Thoracic aorta (tissue), 2 donors: ENCODE measurements around the gene MAU2. TPM values are rescaled to one million over a fixed set of nuclear protein-coding genes. Genes with fewer than 3 reads are reported as not detected.
"Not testable (repeated sequence)": the region's sequence is repeated elsewhere in the genome, so short reads cannot be mapped to it uniquely, and the experiment has no call there.

Experiments
- ATAC-seq: fragments of 150-250 bp; one replicate; pipeline ENCODE4 v1.8.0; 2017; ENCODE audit warnings: low read depth; ENCODE audit not compliant: insufficient number of reproducible peaks, low FRiP score
- DNase-seq: peaks from one replicate; pipeline ENCODE4 v3.0.0-alpha.2; 2020; ENCODE audit warnings: low spot score
- H3K27ac ChIP-seq, 2 donors: fragments of 200-600 bp; sonication (generic); 1 replicate in 1 of 2; 2 replicates in 1 of 2; pipeline ENCODE4 v1.5.1; 2016; ENCODE audit warnings: mild to moderate bottlenecking in 2 of 2, moderate library complexity in 2 of 2
- H3K27me3 ChIP-seq: fragments of 200-600 bp; sonication (generic); replicated peaks from 2 replicates; pipeline ENCODE4 v1.6.0; 2016; ENCODE audit warnings: mild to moderate bottlenecking; ENCODE audit not compliant: insufficient read depth
- H3K36me3 ChIP-seq: fragments of 200-600 bp; sonication (generic); one replicate; pipeline ENCODE4 v1.5.1; 2016
- H3K4me1 ChIP-seq, 2 donors: fragments of 200-600 bp; sonication (generic); 1 replicate in 1 of 2; 2 replicates in 1 of 2; pipeline versions ENCODE4 v1.5.1 to v1.6.0; 2016; ENCODE audit warnings: low read depth in 2 of 2, mild to moderate bottlenecking in 1 of 2; ENCODE audit not compliant: control insufficient read depth in 1 of 2
- H3K4me3 ChIP-seq: fragments of 200-600 bp; sonication (generic); 2 replicates; pipeline ENCODE4 v1.5.1; 2016; ENCODE audit warnings: mild to moderate bottlenecking
- H3K9me3 ChIP-seq: fragments of 200-600 bp; sonication (generic); 2 replicates; pipeline ENCODE4 v1.5.1; 2016
- total RNA-seq, 2 donors: library from RNA; depleted of rRNA; stranded (reverse); fragments of >200 nt; gene quantifications; one replicate each; pipeline versions ENCODE4 v1.1.0 to v1.2.3, GENCODE V29; 2016
- TF ChIP-seq, protein P1 (sequence below): fragments of 200-600 bp; sonication (generic); IDR thresholded peaks from one replicate; pipeline ENCODE4 v1.5.1; 2019; ENCODE audit warnings: antibody characterized with exemption

The MAU2 gene
- total RNA-seq, 2 donors from 2014 or later: 93.9 to 119 TPM

DNA sequence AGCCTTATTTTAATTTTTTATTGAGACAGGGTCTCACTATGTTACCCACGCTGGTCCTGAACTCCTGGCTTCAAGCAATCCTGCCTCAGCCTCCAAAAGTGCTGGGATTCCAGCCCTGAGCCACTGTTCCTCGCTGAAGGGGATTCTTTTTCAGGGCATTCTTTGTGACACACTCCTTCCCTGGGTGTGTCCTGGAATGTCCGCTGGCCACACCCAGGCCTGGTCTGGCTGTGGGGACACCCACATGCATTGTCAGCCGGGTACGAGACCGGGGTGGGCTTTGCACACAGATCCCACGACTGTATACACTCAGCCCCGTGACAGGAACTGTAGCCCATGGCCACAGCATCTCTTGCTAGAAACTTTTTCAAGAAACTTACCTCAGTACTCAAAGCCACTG, 50.4 kb downstream of the MAU2 start:
- no peak overlapping the region for H3K27ac ChIP-seq
- H3K4me1 ChIP-seq: peaks cover 0 to 5% of the 10 kb centered on the region in 2 donors
- ATAC-seq (no peak), DNase-seq (no peak)
- no peaks in the 10 kb centered on the region for H3K27me3 ChIP-seq
- no peaks in the 10 kb centered on the region for H3K36me3 ChIP-seq
- TF ChIP-seq, protein P1, sequence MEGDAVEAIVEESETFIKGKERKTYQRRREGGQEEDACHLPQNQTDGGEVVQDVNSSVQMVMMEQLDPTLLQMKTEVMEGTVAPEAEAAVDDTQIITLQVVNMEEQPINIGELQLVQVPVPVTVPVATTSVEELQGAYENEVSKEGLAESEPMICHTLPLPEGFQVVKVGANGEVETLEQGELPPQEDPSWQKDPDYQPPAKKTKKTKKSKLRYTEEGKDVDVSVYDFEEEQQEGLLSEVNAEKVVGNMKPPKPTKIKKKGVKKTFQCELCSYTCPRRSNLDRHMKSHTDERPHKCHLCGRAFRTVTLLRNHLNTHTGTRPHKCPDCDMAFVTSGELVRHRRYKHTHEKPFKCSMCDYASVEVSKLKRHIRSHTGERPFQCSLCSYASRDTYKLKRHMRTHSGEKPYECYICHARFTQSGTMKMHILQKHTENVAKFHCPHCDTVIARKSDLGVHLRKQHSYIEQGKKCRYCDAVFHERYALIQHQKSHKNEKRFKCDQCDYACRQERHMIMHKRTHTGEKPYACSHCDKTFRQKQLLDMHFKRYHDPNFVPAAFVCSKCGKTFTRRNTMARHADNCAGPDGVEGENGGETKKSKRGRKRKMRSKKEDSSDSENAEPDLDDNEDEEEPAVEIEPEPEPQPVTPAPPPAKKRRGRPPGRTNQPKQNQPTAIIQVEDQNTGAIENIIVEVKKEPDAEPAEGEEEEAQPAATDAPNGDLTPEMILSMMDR: no peak
- no peaks in the 10 kb centered on the region for H3K9me3 ChIP-seq
- no peak overlapping the region for H3K4me3 ChIP-seq

DNA sequence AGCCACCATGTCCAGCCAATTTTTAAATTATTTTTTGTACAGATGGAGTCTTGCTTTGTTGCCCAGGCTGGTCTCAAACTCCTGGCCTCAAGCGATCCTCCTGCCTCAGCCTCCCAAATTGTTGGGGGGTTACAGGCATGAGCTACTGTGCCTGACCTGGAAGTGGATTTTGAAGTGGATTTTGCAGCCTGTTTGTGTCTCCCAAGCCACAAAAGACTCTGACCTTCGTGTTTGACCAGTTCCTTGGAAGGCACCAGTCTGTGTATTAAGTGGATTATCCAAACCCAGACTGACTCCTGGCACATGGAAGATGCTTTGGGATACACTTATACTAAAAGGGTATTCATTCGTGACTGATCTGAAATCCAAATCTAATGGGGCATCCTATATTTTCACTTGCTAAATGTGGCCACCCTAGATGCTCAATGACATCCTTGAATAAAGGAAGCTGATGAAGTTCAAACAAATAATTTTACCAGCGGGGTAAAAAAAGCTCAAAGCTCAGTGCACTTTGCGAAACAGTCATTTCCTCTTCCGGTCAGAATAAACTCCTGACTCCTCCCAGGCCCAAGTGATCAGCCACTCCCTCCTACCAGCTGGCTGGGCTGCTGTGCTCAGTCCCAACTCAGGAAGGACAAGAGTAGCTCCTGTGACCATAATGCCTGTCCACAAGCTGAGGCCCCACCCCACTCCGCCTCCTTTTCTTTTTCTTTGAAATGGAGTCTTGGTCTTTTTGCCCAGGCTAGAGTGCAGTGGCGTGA, 52.2 kb downstream of the MAU2 start:
- Histone ChIP-seq H3K36me3 (no peaks in the 10 kb centered on the region), H3K9me3 (no peaks in the 10 kb centered on the region), H3K4me1 (peaks cover 0 to 7% of the 10 kb centered on the region in 2 donors), H3K27me3 (no peaks in the 10 kb centered on the region), H3K27ac (peak overlapping the region in 1 of 2 donors; percentile 49), H3K4me3 (no peak overlapping the region)
- TF ChIP-seq, protein P1: no peak
- ATAC-seq: peak; percentile 43
- DNase-seq: no peak

DNA sequence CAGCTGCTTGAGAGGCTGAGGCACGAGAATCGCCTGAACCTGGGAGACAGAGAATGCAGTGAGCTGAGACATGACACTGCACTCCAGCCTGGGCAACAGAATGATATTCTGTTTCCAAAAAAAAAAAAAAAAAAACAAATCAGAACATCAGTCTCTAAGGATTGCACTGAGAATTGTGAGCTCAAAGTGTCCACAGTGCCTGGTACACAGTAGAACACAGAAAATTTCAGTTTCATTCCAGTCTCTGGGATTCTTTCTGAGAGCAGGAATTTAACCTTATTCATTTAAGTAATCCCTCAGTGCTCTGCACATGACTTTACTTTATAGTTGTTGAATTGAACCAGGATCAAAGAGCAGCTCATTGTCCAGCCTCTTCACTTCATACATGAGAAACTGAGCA, 58.9 kb downstream of the MAU2 start:
- DNase-seq: no peak
- no peak for ATAC-seq
- Histone ChIP-seq H3K36me3 (no peaks in the 10 kb centered on the region), H3K4me1 (peaks cover 4 to 24% of the 10 kb centered on the region in 2 donors), H3K27me3 (no peaks in the 10 kb centered on the region), H3K9me3 (no peaks in the 10 kb centered on the region), H3K27ac (no peak overlapping the region), H3K4me3 (no peak overlapping the region)
- TF ChIP-seq, protein P1: no peak

- H3K27ac ChIP-seq, ATAC-seq, H3K27me3 ChIP-seq, H3K4me3 ChIP-seq, DNase-seq, H3K9me3 ChIP-seq, H3K36me3 ChIP-seq: not testable (repeated sequence)
- peaks cover 4 to 28% of the 10 kb centered on the region in 2 donors for H3K4me1 ChIP-seq
Measured at GRCh38 chr19:19380316-19380715, 59.7 kb downstream of the MAU2 start.

GRCh38 chr19:19381007-19381926, 60.6 kb downstream of the MAU2 start:
- H3K9me3 ChIP-seq: no peaks in the 10 kb centered on the region
- no peak overlapping the region for H3K4me3 ChIP-seq
- peaks cover 4 to 29% of the 10 kb centered on the region in 2 donors for H3K4me1 ChIP-seq
- ATAC-seq: no peak
- H3K27ac ChIP-seq: no peak overlapping the region
- no peak for DNase-seq
- H3K36me3 ChIP-seq: no peaks in the 10 kb centered on the region
- no peaks in the 10 kb centered on the region for H3K27me3 ChIP-seq
- TF ChIP-seq, protein P1: no peak
